AG09309 (cell line): ENCODE data around the gene MCM9.

Source experiments
- DNase-seq: peaks from one replicate; pipeline ENCODE4 v3.0.0-alpha.2; 2010; ENCODE audit warnings: low read depth
- H3K4me3 ChIP-seq: 2 replicates; pipeline ENCODE4 v1.5.1; 2011; ENCODE audit warnings: mild to moderate bottlenecking, low read depth, low read length, moderate library complexity; ENCODE audit not compliant: control insufficient read depth
- TF ChIP-seq, protein P1 (sequence below): IDR thresholded peaks from 2 replicates; pipeline ENCODE4 v1.5.1; 2011; ENCODE audit warnings: mild to moderate bottlenecking, low read depth, low read length, inconsistent platforms; ENCODE audit not compliant: insufficient read depth, control insufficient read depth; ENCODE audit errors: missing control alignments

MCM9 gene

DNA sequence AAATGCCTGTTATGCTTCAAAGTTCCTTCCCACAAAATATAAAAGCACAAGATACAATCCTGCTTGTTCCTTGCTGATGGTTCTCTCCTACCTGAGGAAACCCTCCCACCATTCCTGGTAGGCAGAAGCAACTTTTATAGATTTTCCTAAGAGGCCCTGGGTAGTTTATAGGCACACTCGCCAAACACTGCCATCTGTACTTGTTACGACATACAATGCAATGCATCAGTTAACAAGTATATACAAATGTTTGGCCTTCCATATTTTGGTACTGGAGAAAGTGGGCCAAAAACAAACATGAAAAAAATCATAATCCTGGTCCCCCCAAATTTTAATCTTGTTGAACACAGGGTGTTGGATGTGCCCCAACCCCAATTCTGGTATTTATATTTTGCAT lies 16.6 kb downstream of the MCM9 start:
- H3K4me3 ChIP-seq = no peak overlapping the region
- TF ChIP-seq, protein P1, sequence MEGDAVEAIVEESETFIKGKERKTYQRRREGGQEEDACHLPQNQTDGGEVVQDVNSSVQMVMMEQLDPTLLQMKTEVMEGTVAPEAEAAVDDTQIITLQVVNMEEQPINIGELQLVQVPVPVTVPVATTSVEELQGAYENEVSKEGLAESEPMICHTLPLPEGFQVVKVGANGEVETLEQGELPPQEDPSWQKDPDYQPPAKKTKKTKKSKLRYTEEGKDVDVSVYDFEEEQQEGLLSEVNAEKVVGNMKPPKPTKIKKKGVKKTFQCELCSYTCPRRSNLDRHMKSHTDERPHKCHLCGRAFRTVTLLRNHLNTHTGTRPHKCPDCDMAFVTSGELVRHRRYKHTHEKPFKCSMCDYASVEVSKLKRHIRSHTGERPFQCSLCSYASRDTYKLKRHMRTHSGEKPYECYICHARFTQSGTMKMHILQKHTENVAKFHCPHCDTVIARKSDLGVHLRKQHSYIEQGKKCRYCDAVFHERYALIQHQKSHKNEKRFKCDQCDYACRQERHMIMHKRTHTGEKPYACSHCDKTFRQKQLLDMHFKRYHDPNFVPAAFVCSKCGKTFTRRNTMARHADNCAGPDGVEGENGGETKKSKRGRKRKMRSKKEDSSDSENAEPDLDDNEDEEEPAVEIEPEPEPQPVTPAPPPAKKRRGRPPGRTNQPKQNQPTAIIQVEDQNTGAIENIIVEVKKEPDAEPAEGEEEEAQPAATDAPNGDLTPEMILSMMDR = no peak
- no peak for DNase-seq

DNA sequence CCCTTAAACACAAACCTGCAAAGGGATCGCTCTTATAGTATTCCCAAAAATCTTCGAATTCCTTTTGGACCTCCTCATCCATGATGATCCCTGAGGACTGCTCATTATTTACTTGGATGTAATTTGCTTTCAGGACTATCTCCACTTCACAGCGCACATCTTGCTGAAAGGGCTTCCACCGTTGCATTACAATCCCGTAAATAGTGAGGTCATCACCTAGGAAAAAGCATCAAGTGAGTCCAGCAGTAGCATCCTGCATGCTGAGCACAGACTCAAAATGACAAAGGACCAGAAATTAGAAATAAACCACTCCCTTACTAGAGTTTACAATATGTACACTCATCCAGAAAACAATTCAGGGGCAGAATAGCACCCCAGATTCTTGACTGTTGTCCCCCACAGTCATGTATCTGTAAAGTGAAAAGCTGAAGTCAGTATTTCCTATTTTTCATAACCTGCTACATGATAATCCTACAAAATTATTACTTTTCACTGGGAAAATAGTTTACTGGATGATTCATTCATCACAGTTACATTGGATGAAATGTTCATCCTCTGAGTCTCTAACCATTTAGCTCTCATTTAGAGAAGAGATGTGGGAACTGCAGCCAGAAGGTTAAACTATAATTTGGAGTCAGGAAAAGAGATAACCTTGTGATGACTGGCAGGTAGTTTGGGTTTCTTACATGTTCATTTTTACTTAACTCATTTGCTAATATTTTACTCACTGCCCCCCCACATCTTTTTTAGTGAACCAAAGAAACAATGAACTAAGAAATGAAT lies 17.2 kb downstream of the MCM9 start:
- DNase-seq = no peak
- H3K4me3 ChIP-seq = no peak overlapping the region
- TF ChIP-seq, protein P1 = no peak

DNA sequence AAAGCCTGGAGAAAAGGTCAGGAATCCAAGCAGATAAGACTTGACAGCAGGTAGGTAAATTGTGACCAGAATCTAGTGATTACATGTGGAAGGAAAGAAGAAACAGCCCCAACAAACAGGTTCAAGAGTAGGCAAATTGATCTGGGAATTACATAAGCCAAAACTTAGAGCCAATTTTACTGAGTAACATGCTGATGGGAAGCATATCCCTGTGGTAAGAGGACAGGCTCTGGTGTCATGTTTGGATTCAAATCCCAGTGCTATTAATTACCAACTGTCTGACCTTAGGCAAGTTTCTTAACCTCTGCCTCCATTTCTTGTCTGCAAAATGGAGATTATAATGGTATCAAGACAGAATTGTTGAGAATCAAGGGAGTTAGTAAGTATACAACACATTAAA lies 20.4 kb downstream of the MCM9 start:
- TF ChIP-seq, protein P1 = no peak
- no peak for DNase-seq
- no peak overlapping the region for H3K4me3 ChIP-seq

- TF ChIP-seq, protein P1 = no peak
- no peak for DNase-seq
- no peak overlapping the region for H3K4me3 ChIP-seq
Measured at GRCh38 chr6:118913161-118913560, 21.8 kb downstream of the MCM9 start.

DNA sequence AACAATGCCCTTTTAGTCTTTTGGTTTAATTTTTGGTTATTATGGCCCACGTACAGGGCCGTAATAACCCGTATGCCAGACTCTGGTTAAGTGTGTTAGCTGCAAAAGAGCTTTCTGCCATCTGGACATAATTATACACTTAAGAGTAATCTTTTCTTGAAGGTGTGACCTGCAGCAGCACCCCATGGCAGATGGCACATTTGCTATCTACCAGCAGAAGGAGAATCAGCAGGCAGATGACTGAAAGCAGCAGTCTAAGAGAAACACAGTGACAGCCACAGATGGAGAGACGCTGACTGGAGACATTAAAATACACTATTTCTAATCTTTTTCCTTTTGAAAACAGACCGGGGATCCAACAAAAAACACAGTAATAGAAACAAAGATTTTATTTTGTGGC lies 22.3 kb downstream of the MCM9 start:
- no peak overlapping the region for H3K4me3 ChIP-seq
- TF ChIP-seq, protein P1 = no peak
- DNase-seq = no peak

DNA sequence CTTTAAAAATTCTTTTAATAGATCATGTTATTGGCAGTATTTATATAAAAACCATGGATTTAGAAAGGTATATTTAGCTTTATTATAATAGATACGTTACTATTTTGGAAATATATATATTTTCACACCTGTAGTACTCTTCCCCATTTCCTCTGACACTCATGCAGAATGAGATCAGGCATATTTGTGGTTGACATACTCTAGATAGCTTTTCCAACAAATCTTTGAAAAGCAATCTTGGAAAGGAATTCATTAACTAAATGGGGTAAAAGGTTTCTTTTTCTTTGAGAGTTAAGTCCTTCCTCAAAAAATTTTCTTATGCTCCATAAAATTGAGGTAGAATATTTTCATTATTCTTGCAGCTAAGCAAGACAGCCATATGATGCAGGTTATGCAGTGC lies 26.5 kb downstream of the MCM9 start:
- no peak for DNase-seq
- no peak overlapping the region for H3K4me3 ChIP-seq
- TF ChIP-seq, protein P1 = no peak
